Subcutaneous adipose tissue (tissue), 4 donors: ENCODE results near the gene PPTC7. TPM values are rescaled to one million over a fixed set of nuclear protein-coding genes. Genes with fewer than 3 reads are reported as not detected.

Source experiments
- small RNA-seq: library from RNA; depleted of rRNA; stranded (forward); fragments of <200 nt; gene quantifications from one replicate; pipeline ENCODE3, GENCODE V24; 2016
- total RNA-seq, 4 donors: library from RNA; depleted of rRNA; stranded (reverse); fragments of >200 nt; gene quantifications; one replicate each; pipeline ENCODE4 v1.1.0, GENCODE V29; 2016
- TF ChIP-seq, protein P1 (sequence below): fragments of 450-650 bp; IDR thresholded peaks from one replicate; pipeline ENCODE4 v1.5.1; 2016; ENCODE audit warnings: low read depth, mild to moderate bottlenecking, control low read depth, antibody characterized with exemption, moderate library complexity

Gene PPTC7
- total RNA-seq, 4 donors from 2014 or later = 24.9 to 31.3 (median 30.3) TPM

GRCh38 chr12:110505332-110505731 lies 77.8 kb downstream of the PPTC7 start:
- TF ChIP-seq, protein P1, sequence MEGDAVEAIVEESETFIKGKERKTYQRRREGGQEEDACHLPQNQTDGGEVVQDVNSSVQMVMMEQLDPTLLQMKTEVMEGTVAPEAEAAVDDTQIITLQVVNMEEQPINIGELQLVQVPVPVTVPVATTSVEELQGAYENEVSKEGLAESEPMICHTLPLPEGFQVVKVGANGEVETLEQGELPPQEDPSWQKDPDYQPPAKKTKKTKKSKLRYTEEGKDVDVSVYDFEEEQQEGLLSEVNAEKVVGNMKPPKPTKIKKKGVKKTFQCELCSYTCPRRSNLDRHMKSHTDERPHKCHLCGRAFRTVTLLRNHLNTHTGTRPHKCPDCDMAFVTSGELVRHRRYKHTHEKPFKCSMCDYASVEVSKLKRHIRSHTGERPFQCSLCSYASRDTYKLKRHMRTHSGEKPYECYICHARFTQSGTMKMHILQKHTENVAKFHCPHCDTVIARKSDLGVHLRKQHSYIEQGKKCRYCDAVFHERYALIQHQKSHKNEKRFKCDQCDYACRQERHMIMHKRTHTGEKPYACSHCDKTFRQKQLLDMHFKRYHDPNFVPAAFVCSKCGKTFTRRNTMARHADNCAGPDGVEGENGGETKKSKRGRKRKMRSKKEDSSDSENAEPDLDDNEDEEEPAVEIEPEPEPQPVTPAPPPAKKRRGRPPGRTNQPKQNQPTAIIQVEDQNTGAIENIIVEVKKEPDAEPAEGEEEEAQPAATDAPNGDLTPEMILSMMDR = no peak

DNA sequence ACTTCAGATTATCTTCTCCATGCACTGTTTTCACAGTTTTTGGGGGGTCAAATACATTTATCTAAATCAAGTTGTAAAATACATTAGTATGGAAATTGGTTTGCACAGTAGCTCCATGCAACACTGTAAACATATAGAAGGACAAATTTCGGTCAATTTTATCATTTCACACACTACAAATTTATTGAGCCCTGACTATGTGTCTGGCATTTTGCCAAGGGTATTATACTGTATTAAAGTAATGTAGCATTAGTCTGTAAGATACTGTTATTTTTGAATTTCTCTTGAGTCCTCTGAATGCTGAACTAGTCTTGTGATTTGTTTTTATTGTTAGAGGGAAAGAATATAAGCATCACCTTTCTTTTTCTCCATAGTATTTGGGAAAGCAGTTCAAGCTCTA lies 79.7 kb downstream of the PPTC7 start:
- TF ChIP-seq, protein P1 = no peak

DNA sequence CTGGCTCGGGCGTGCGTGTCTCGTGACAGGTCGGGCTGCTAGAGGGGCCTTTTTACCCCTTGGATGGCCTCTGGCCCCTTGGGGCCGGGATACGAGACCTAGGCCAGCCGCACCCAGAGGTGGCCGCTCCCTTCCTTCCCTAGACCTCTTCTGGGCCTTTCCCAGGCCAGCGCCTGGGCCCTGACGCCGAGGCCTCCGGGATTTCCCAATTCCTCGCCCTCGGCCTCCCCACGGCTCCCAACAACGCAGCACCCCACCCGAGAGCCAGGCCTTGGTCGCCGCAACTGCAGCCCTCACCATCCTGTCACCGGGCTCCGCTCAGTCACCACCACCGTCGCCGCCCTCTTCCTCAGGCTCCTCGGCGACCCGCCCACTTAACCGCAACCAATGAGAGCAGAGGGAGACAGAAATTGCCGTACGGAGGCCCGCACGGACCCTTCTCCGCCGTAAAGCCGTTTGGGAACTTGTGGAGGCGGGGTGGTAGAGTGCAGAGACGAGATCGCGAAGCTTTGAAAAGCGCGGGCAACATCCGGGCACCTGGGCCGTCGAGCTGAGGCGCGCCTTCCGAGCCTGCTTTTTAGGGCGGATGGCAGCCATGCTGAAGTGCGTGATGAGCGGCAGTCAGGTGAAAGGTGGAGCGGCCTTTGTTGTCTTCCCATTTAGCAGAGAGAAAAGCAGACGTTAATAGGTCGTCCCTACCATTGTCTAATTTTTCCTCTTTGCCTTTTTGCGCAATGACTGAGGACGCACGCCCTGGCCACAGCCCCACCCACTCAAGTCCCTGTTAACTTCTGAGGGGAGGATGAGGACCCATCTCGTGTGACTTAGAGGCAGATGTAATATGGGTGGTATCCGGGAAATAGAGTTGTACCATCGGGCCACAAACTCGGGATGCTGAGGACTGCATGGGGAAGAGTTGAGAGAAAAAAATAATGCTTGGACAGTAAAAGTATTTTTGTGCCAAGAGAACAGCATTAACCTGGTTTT lies 81.1 kb downstream of the PPTC7 start, which contains the start of the genes RAD9B and VPS29:
Gene RAD9B (plus strand): TSS at position 580 of the 987 bp plus-strand sequence. CDS start 7 bp downstream, at position 587.
Gene VPS29 (minus strand): TSS at position 360 of the 987 bp plus-strand sequence. CDS start 60 bp downstream, at position 300.
- TF ChIP-seq, protein P1 = no peak

- TF ChIP-seq, protein P1 = no peak
Measured at GRCh38 chr12:110501399-110501751, 81.7 kb downstream of the PPTC7 start.

DNA sequence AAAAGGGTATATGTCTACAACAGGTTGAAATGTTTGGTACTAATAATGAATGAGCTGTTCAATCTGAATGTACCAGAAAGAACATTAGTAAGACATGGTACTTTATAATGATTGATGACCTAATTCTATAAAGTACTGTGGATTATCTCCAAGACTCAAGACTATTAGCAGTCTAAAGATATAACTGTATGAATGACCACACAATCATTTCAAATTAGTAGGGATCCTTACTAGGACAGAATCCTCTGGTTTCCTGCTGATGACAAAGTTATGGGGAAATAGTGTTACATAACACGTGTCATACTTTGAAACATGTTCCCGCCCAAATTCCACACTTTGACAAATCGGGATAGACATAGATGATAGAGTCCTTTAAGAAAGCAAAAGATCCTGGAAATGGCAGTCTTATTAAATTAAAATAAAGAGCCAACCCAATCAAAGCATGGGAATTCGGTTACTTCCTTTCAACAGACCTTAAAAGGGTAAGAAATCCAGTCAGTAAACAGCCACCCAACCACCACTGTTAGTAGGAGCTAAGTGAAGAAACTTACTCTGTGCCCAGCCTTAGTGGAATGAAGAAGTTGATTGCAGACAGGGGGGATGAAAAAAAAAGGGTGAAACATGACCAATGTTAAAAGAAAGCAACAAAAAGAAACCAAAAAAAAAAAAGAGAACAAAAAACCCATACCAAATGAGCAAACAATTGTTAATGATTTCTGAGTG lies 84.0 kb downstream of the PPTC7 start:
- TF ChIP-seq, protein P1 = no peak

Small RNAs within 50 kb of the gene (small RNA-seq; reads per million reads assigned to genes)
- gene RF00278 (not detected), gene RN7SL387P (not detected)

Other genes starting within 250 kb of the PPTC7 start
- gene ANAPC7, start 179.6 kb downstream of the PPTC7 start, total RNA-seq = 10 to 100 TPM; 26.0 to 38.4 (median 32.2) TPM
- gene ARPC3, start 133.0 kb downstream of the PPTC7 start, total RNA-seq = 100 to 1,000 TPM; 304 to 501 (median 382) TPM
- gene GPN3, start 115.1 kb downstream of the PPTC7 start, total RNA-seq = 10 to 100 TPM; 19.0 to 44.5 (median 25.7) TPM
- gene FAM216A, start 114.5 kb downstream of the PPTC7 start, total RNA-seq = 1 to 10 TPM; 3.8 to 6.5 (median 5.2) TPM
- gene VPS29, start 81.2 kb downstream of the PPTC7 start, total RNA-seq = 100 to 1,000 TPM; 104 to 165 (median 163) TPM
- gene RAD9B, start 81.0 kb downstream of the PPTC7 start, total RNA-seq = 1 to 10 TPM in 1 of 4 donors, under 1 TPM in 2, not detected in 1; 0.22 to 1.9 (median 0.82) TPM
- 10 to 100 TPM; 30.2 to 35.7 (median 31.4) TPM for gene TCTN1, start 30.8 kb upstream of the PPTC7 start, total RNA-seq
- 10 to 100 TPM in 3 of 4 donors, 1 to 10 TPM in 1; 9.6 to 16.5 (median 13.7) TPM for gene HVCN1, start 105.8 kb upstream of the PPTC7 start, total RNA-seq
- 100 to 1,000 TPM; 103 to 173 (median 118) TPM for gene PPP1CC, start 159.6 kb upstream of the PPTC7 start, total RNA-seq